K562 (cell line): ENCODE data around the gene CSF1. TPM values are rescaled to one million over a fixed set of nuclear protein-coding genes. Genes with fewer than 3 reads are reported as not detected.

Experiments used
- ATF2 ChIP-seq: sonication (generic); formaldehyde crosslinking; IDR thresholded peaks from 2 replicates; pipeline ENCODE4 v1.8.1; 2022; ENCODE audit warnings: missing genetic modification reagents
- CCNT2 ChIP-seq: IDR thresholded peaks from 2 replicates; pipeline ENCODE4 v1.6.1; 2011; ENCODE audit warnings: borderline replicate concordance, low read depth, mild to moderate bottlenecking, moderate library complexity, mixed read lengths, low read length; ENCODE audit not compliant: insufficient read length; ENCODE audit errors: extremely low read depth
- CREB3L1 ChIP-seq: fragments of 450-650 bp; IDR thresholded peaks from 2 replicates; pipeline ENCODE4 v1.6.1; 2014; ENCODE audit warnings: low read depth, mild to moderate bottlenecking, moderate library complexity, borderline replicate concordance
- GABPB1 ChIP-seq: sonication (generic); formaldehyde crosslinking; IDR thresholded peaks from 2 replicates; pipeline ENCODE4 v1.8.0; 2022; ENCODE audit warnings: mild to moderate bottlenecking, missing genetic modification reagents
- GATA2 ChIP-seq: sonication (generic); formaldehyde crosslinking; IDR thresholded peaks from 2 replicates; pipeline ENCODE4 v1.4.0; 2020; ENCODE audit warnings: mild to moderate bottlenecking, missing genetic modification reagents
- HMG20B ChIP-seq: fragments of 250-450 bp; sonication (Bioruptor Pico); IDR thresholded peaks from 2 replicates; pipeline ENCODE4 v1.5.0; 2021; ENCODE audit warnings: mild to moderate bottlenecking
- JUN ChIP-seq, 2 experiments: sonication (generic) in 1 of 2; formaldehyde crosslinking in 1 of 2; IDR thresholded peaks; 2 replicates each; pipeline versions ENCODE4 v1.6.1 to v1.8.0; 2012 to 2022; ENCODE audit warnings: borderline replicate concordance in 2 of 2, mild to moderate bottlenecking in 2 of 2, improper control_type of control experiment in 1 of 2, low read depth in 1 of 2, low read length in 1 of 2, missing genetic modification reagents in 1 of 2
- MNT ChIP-seq, 2 experiments: fragments of 450-650 bp; conservative IDR thresholded peaks; 2 replicates each; pipeline ENCODE4 v1.6.1; 2017; ENCODE audit warnings: mild to moderate bottlenecking in 2 of 2, moderate library complexity in 2 of 2
- NR2F6 ChIP-seq: fragments of 450-650 bp; formaldehyde crosslinking; IDR thresholded peaks from 2 replicates; pipeline ENCODE4 v1.4.0; 2020; ENCODE audit warnings: mild to moderate bottlenecking
- POLR2A ChIP-seq: fragments of 450-650 bp; conservative IDR thresholded peaks from 2 replicates; pipeline ENCODE4 v1.6.1; 2016
- SRSF9 ChIP-seq: fragments of 200-400 bp; formaldehyde crosslinking; IDR thresholded peaks from 2 replicates; pipeline ENCODE4 v1.6.1; 2017; ENCODE audit warnings: low read depth, low read length, borderline replicate concordance
- TFE3 ChIP-seq: fragments of 450-650 bp; formaldehyde crosslinking; IDR thresholded peaks from 2 replicates; pipeline ENCODE4 v1.4.0; 2020; ENCODE audit warnings: mild to moderate bottlenecking, mixed read lengths
- TRIM24 ChIP-seq, 2 experiments: fragments of 450-650 bp; IDR thresholded peaks; 2 replicates each; pipeline ENCODE4 v1.6.1; 2016
- TRIM28 ChIP-seq: fragments of 450-650 bp; IDR thresholded peaks from 2 replicates; pipeline ENCODE4 v1.6.1; 2017
- XRCC4 ChIP-seq: IDR thresholded peaks from one replicate; pipeline ENCODE4 v1.6.1; 2011; ENCODE audit not compliant: insufficient read depth, insufficient read length; ENCODE audit errors: extremely low read depth
- ZBTB1 ChIP-seq: sonication (generic); formaldehyde crosslinking; IDR thresholded peaks from 2 replicates; pipeline ENCODE4 v1.8.1; 2023; ENCODE audit warnings: missing genetic modification reagents, low read depth, mild to moderate bottlenecking, borderline replicate concordance
- ZBTB2 ChIP-seq: fragments of 450-650 bp; IDR thresholded peaks from 2 replicates; pipeline ENCODE4 v1.6.1; 2016; ENCODE audit warnings: antibody characterized with exemption
- ZNF12 ChIP-seq: sonication (generic); formaldehyde crosslinking; IDR thresholded peaks from 2 replicates; pipeline ENCODE4 v1.4.0; 2020; ENCODE audit warnings: mild to moderate bottlenecking, missing genetic modification reagents
- ZNF134 ChIP-seq: fragments of 250-450 bp; sonication (Bioruptor Pico); conservative IDR thresholded peaks from 2 replicates; pipeline ENCODE4 v1.4.0; 2020
- ZNF165 ChIP-seq: fragments of 250-450 bp; sonication (Bioruptor Pico); IDR thresholded peaks from 2 replicates; pipeline ENCODE4 v1.4.0; 2020; ENCODE audit warnings: borderline replicate concordance
- ZNF668 ChIP-seq: fragments of 250-450 bp; sonication (Bioruptor Pico); IDR thresholded peaks from 2 replicates; pipeline ENCODE4 v1.8.0; 2022; ENCODE audit warnings: mild to moderate bottlenecking, inconsistent platforms
- polyA plus RNA-seq, 8 experiments: library from polyadenylated mRNA; depleted of rRNA in 4 of 8; stranded (reverse) in 5 of 8; unstranded in 3 of 8; fragments of >200 nt; fragmentation: Nextera tagmentation in 2 of 8; fragmentation: Illumina TruSeq in 1 of 8; extraction: Ambion mirVana in 2 of 8; extraction: Trizol in 1 of 8; gene quantifications; 2 replicates each; pipeline versions ENCODE4 v1.2.1 to v1.2.3, GENCODE V29; 2011 to 2014; ENCODE audit warnings: inconsistent platforms in 1 of 8, missing spikeins in 1 of 8
- total RNA-seq, 7 experiments: library from RNA; depleted of rRNA in 6 of 7; stranded (reverse); fragments of >200 nt in 6 of 7; fragmentation: Illumina TruSeq in 2 of 7; extraction: Trizol in 2 of 7; gene quantifications; 2 replicates each; pipeline versions ENCODE4 v1.2.1 to v1.2.3, GENCODE V29; 2011 to 2021; ENCODE audit warnings: low replicate concordance in 1 of 7

The CSF1 gene
- total and polyA plus RNA-seq, 9 of the 15 experiments (the other 6 are each of a cell fraction or from before 2014, with no cell fraction given), result 0.18 to 11.8 (median 2.8) TPM

GRCh38 chr1:109895720-109896504 lies 14.7 kb upstream of the CSF1 start (continued):
- no peak for TF ChIP-seq XRCC4
- TF ChIP-seq ATF2 (CRISPR knock-in tag), result no peak
- TF ChIP-seq ZNF668 (CRISPR knock-in tag), result no peak
- no peak for TF ChIP-seq NR2F6
- TF ChIP-seq ZBTB1 (CRISPR knock-in tag), result no peak
- 0 out of 2 replicates have a peak, but pooled peaks have one; percentile 8 for TF ChIP-seq ZNF134
- peak; percentile 65 for TF ChIP-seq GATA2 (CRISPR knock-in tag)
- peak in 1 of 2 experiments; percentile 60; a peak in 2 of 4 replicates for TF ChIP-seq MNT (conservative IDR thresholded peaks at IDR 0.05)
- TF ChIP-seq JUN (IDR thresholded peaks at IDR 0.05; ENCODE audit: borderline replicate concordance, low read depth, low read length), result peak; percentile 98
- no peak for TF ChIP-seq JUN (CRISPR knock-in tag; IDR thresholded peaks at IDR 0.05; ENCODE audit: borderline replicate concordance)
- TF ChIP-seq TRIM24 (IDR thresholded peaks at IDR 0.05), result peak; percentile 16 to 77; a peak in 1 of 4 replicates
- TF ChIP-seq HMG20B (CRISPR knock-in tag), result no peak
- TF ChIP-seq ZNF12, result no peak
- TF ChIP-seq GABPB1 (CRISPR knock-in tag), result peak; percentile 76
- TF ChIP-seq SRSF9, result no peak
- no peak for TF ChIP-seq TFE3
- no peak for TF ChIP-seq ZNF165 (CRISPR knock-in tag)
- no peak for TF ChIP-seq ZBTB2
- TF ChIP-seq POLR2A, result no peak; the same call in 1 of the 2 replicates
- TF ChIP-seq CREB3L1, result no peak; the same call in 1 of the 2 replicates
- no peak for TF ChIP-seq TRIM28
- peak; percentile 31 for TF ChIP-seq CCNT2
